ENCODE data around the gene GNRH2. TPM values are rescaled to one million over a fixed set of nuclear protein-coding genes. Genes with fewer than 3 reads are reported as not detected.

Gene GNRH2
- total and polyA plus RNA-seq, 7 donors = 0.39 TPM; not detected in 6

DNA sequence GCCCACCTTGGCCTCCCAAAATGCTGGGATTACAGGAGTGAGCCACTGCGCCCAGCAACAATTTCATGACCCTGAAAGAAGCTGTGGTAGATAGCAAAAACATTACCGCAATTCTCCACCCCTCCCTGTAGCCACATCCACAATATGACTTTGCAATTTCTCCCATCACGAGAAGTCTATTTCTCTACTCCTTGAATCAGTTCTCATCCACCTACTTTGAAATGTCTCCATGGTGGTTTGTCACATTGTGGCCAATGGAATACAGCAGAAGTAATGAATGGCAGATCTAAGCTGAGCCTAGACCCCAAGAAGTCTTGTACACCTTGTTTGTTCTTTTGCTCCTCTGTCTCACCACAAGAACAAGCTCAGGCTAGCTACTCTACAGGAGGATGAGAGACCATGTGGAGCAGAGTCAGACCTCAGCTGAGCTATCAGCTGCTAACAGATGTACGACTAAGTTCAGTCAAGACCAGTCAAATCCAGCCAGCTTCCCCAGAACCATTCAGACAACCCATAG, 34.3 kb downstream of the GNRH2 start:
- WGBS, 3 donors = 81 to 91% (median 90%) methylated on average over 4 of the region's 4 CpGs
- no peak for ATAC-seq
- no peak for TF ChIP-seq CTCF (IDR thresholded peaks at IDR 0.05)
- intact Hi-C loops (cut with DNase I) = no loop called here
- no peak overlapping the region for H3K4me3 ChIP-seq
- DNase-seq = no peak
- peaks cover 8% of the 10 kb centered on the region for H3K4me1 ChIP-seq
- no peaks in the 10 kb centered on the region for H3K9me3 ChIP-seq
- no peaks in the 10 kb centered on the region for H3K36me3 ChIP-seq (ENCODE audit: insufficient read depth in 1 of 2, low read depth in 1 of 2)
- H3K27me3 ChIP-seq (ENCODE audit: insufficient read depth in 3 of 3, low read length in 2 of 3) = peaks cover 0 to 13% (median 6%) of the 10 kb centered on the region in 3 donors
- H3K27ac ChIP-seq = no peak overlapping the region

DNA sequence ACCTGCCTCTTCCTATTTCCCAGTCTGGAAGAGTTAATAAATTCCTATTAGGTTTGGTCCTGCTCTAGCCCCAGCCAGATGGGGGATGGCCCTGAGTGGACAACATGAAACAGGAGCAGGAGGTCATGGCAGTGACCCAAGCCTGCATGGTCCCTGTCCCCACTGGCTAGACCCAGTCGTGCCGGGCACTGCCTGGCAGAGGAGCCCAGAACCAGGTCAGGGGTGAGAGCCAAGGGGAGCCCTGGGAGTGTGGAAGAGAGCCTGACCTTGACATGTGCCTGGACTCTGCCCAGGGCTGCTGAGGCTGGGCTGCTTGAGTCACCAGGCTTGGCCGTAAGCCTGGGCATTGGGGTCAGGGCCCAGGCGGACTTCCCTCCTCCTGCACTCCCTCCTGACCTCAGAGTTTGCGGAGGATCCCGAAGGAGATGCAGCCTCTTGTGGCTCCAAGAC, 37.5 kb downstream of the GNRH2 start:
- peak; percentile 86 to 93 for DNase-seq
- Histone ChIP-seq H3K4me3 (no peak overlapping the region), H3K27me3 (ENCODE audit: insufficient read depth in 3 of 3, low read length in 2 of 3) (peaks cover 0 to 37% (median 21%) of the 10 kb centered on the region in 3 donors), H3K4me1 (peaks cover 8% of the 10 kb centered on the region), H3K36me3 (ENCODE audit: insufficient read depth in 1 of 2, low read depth in 1 of 2) (no peaks in the 10 kb centered on the region), H3K27ac (peak overlapping the region; percentile 4), H3K9me3 (no peaks in the 10 kb centered on the region)
- 13 to 24% (median 13%) methylated on average over 6 of the region's 6 CpGs for whole genome bisulfite sequencing, 3 donors
- no peak for TF ChIP-seq CTCF (IDR thresholded peaks at IDR 0.05)
- intact Hi-C loops (cut with DNase I) = no loop called here
- ATAC-seq = peak; percentile 97 to 99 (median 99)

DNA sequence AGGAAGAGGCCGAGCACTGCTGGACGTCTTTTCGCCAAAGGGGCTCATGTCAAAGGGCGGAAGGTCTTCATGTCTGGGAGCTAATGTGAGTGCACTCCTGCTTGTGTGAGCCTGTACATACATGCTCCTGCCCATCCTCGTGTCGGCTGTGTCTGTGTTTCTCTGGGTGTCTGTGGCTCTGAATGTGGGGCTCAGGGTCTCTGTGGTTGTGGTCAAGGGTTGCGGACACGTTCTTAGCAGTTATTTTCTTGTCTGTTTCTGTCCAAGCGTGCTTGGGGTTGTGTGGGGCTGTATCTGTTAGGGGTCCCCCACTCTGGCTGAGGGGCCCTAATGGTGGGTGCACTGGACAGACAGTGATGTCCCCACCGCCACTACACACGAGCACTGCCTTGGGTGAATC, 38.2 kb downstream of the GNRH2 start:
- no peaks in the 10 kb centered on the region for H3K36me3 ChIP-seq (ENCODE audit: insufficient read depth in 1 of 2, low read depth in 1 of 2)
- no peak for TF ChIP-seq CTCF (IDR thresholded peaks at IDR 0.05)
- peaks cover 8% of the 10 kb centered on the region for H3K4me1 ChIP-seq
- no peak overlapping the region for H3K4me3 ChIP-seq
- ATAC-seq = peak in 1 of 4 donors; percentile 5
- no peak overlapping the region for H3K27ac ChIP-seq
- H3K9me3 ChIP-seq = no peaks in the 10 kb centered on the region
- intact Hi-C loops (cut with DNase I) = no loop called here
- WGBS, 3 donors = 91 to 95% (median 95%) methylated on average over 11 of the region's 11 CpGs
- no peak for DNase-seq
- peaks cover 0 to 37% (median 21%) of the 10 kb centered on the region in 3 donors for H3K27me3 ChIP-seq (ENCODE audit: insufficient read depth in 3 of 3, low read length in 2 of 3)

DNA sequence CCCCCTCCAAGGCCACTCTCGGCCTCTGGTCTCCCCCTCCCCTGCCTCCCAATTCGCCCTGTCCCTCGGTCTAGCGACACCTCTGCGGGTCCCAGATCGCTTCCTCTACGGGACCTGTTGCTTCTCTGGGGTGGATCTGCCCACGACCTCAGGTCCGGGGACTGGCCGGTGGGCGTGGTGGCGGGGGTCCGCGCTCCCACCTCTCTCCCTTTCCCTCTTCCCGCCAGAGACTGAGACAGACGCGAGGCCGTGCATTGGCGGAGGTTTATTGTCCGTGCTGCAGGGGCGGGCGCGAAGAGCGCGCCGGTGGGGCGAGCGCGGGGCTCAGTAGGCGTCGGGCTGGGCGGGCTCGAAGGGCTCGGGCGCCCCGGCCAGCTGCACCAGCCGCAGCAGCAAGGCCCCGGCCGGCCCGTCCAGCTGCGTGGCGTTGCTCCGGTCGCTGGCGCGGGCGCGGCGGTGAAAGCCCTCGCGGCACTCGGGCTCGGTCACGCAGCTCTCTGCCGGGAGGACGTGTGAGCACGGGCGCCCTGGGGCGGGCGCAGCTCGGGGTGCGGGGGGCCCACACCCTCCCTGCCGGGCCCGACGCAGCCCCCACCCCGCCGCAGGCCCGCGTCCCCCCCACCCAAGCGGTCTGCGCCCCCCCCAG, 39.0 kb downstream of the GNRH2 start:
- DNase-seq (no peak), ATAC-seq (no peak)
- WGBS, 3 donors = 7 to 17% (median 17%) methylated on average over 38 to 71 of the region's 71 CpGs

More for the DNA sequence above, 39.0 kb downstream of the GNRH2 start:
- Histone ChIP-seq H3K36me3 (ENCODE audit: insufficient read depth in 1 of 2, low read depth in 1 of 2) (no peaks in the 10 kb centered on the region), H3K9me3 (no peaks in the 10 kb centered on the region), H3K4me3 (peak overlapping the region; percentile 41), H3K4me1 (peaks cover 8% of the 10 kb centered on the region), H3K27ac (no peak overlapping the region), H3K27me3 (ENCODE audit: insufficient read depth in 3 of 3, low read length in 2 of 3) (peaks cover 0 to 37% (median 21%) of the 10 kb centered on the region in 3 donors)
- TF ChIP-seq CTCF (IDR thresholded peaks at IDR 0.05) = no peak
- intact Hi-C loops (cut with DNase I) = no loop called here

Measured in psoas muscle (tissue), 8 donors.